HepG2 (cell line): Measurements from ENCODE around the gene ATP1A1. TPM values are rescaled to one million over a fixed set of nuclear protein-coding genes. Genes with fewer than 3 reads are reported as not detected.

Experiments
- AHDC1 ChIP-seq: sonication (generic); formaldehyde crosslinking; IDR thresholded peaks from 2 replicates; pipeline ENCODE4 v1.5.1; 2020; ENCODE audit warnings: mild to moderate bottlenecking, missing genetic modification reagents, borderline replicate concordance
- CREM ChIP-seq, 2 experiments: sonication (generic) in 1 of 2; formaldehyde crosslinking in 1 of 2; IDR thresholded peaks; 2 replicates each; pipeline versions ENCODE4 v1.4.0 to v1.6.1; 2016 to 2020; ENCODE audit warnings: antibody characterized with exemption in 1 of 2, mild to moderate bottlenecking in 1 of 2, missing genetic modification reagents in 1 of 2
- DZIP1 ChIP-seq: sonication (generic); formaldehyde crosslinking; IDR thresholded peaks from 2 replicates; pipeline ENCODE4 v1.5.0; 2020; ENCODE audit warnings: mild to moderate bottlenecking, missing genetic modification reagents
- FLYWCH1 ChIP-seq: sonication (generic); formaldehyde crosslinking; IDR thresholded peaks from 2 replicates; pipeline ENCODE4 v1.8.1; 2023; ENCODE audit warnings: mild to moderate bottlenecking, missing genetic modification reagents
- FOXJ3 ChIP-seq: sonication (generic); formaldehyde crosslinking; IDR thresholded peaks from 2 replicates; pipeline ENCODE4 v1.4.0; 2020; ENCODE audit warnings: missing genetic modification reagents, mild to moderate bottlenecking, borderline replicate concordance
- MNT ChIP-seq: fragments of 450-650 bp; IDR thresholded peaks from 2 replicates; pipeline ENCODE4 v1.6.1; 2016
- RNF2 ChIP-seq: fragments of 450-650 bp; conservative IDR thresholded peaks from 2 replicates; pipeline ENCODE4 v1.6.1; 2016; ENCODE audit warnings: low read depth
- ZBTB21 ChIP-seq: sonication (generic); formaldehyde crosslinking; IDR thresholded peaks from 2 replicates; pipeline ENCODE4 v1.4.0; 2020; ENCODE audit warnings: missing genetic modification reagents
- ZBTB46 ChIP-seq: sonication (generic); formaldehyde crosslinking; IDR thresholded peaks from 2 replicates; pipeline ENCODE4 v1.4.0; 2020; ENCODE audit warnings: mild to moderate bottlenecking, missing genetic modification reagents, borderline replicate concordance
- ZSCAN31 ChIP-seq: sonication (generic); formaldehyde crosslinking; IDR thresholded peaks from 2 replicates; pipeline ENCODE4 v1.5.0; 2020; ENCODE audit warnings: low read depth, mild to moderate bottlenecking, missing genetic modification reagents
- polyA plus RNA-seq, 8 experiments: library from polyadenylated mRNA; depleted of rRNA in 3 of 8; stranded (reverse) in 7 of 8; unstranded in 1 of 8; fragments of >200 nt; fragmentation: Illumina TruSeq in 4 of 8; extraction: Trizol in 4 of 8; gene quantifications; 2 replicates each; pipeline versions ENCODE4 v1.2.1 to v1.2.3, GENCODE V29; 2011 to 2016; ENCODE audit warnings: low read depth in 4 of 8, missing spikeins in 1 of 8, mixed read lengths in 1 of 8; ENCODE audit not compliant: insufficient read depth in 1 of 8
- total RNA-seq, 5 experiments: library from RNA; depleted of rRNA; stranded (reverse); fragments of >200 nt; fragmentation: Illumina TruSeq; extraction: Trizol; gene quantifications; 2 replicates each; pipeline ENCODE4 v1.2.3, GENCODE V29; 2016; ENCODE audit warnings: low read depth in 1 of 5

ATP1A1 gene
- total and polyA plus RNA-seq, 2 of the 13 experiments (the other 11 are each of a cell fraction or from before 2014, with no cell fraction given), result 280 to 705 TPM

- TF ChIP-seq DZIP1, result 0 out of 2 replicates have a peak, but pooled peaks have one; percentile 53
- peak; percentile 77 for TF ChIP-seq ZBTB21 (CRISPR knock-in tag)
- no peak for TF ChIP-seq ZSCAN31 (CRISPR knock-in tag)
- peak; percentile 76; the same call in 1 of the 2 replicates for TF ChIP-seq RNF2
- no peak for TF ChIP-seq AHDC1
- TF ChIP-seq CREM (IDR thresholded peaks at IDR 0.05), result peak; percentile 55; the same call in 1 of the 2 replicates
- no peak for TF ChIP-seq CREM (CRISPR knock-in tag; IDR thresholded peaks at IDR 0.05)
- TF ChIP-seq MNT, result peak; percentile 48; the same call in 1 of the 2 replicates
- no peak for TF ChIP-seq FLYWCH1 (CRISPR knock-in tag)
- no peak for TF ChIP-seq FOXJ3
- TF ChIP-seq ZBTB46 (CRISPR knock-in tag), result no peak
Observed at GRCh38 chr1:116433275-116434257, 60.5 kb downstream of the ATP1A1 start (continued).
